ENCODE data around the gene RNASE11.
"Not testable (repeated sequence)": the region's sequence is repeated elsewhere in the genome, so short reads cannot be mapped to it uniquely, and the experiment has no call there.

RNASE11 gene

GRCh38 chr14:20578325-20578724, 9.5 kb downstream of the RNASE11 start:
- no peak for DNase-seq

- not testable (repeated sequence) for DNase-seq
Observed at GRCh38 chr14:20572382-20572990, 15.3 kb downstream of the RNASE11 start.

GRCh38 chr14:20570720-20571119, 17.1 kb downstream of the RNASE11 start:
- not testable (repeated sequence) for DNase-seq

GRCh38 chr14:20569865-20570264, 17.9 kb downstream of the RNASE11 start:
- DNase-seq, result not testable (repeated sequence)

- DNase-seq, result no peak
Observed at GRCh38 chr14:20569066-20569465, 18.7 kb downstream of the RNASE11 start.

GRCh38 chr14:20568393-20568792, 19.4 kb downstream of the RNASE11 start:
- DNase-seq, result no peak

GRCh38 chr14:20567199-20567598, 20.6 kb downstream of the RNASE11 start:
- not testable (repeated sequence) for DNase-seq

- DNase-seq, result no peak
Observed at GRCh38 chr14:20564501-20564997, 23.3 kb downstream of the RNASE11 start.

- no peak for DNase-seq
Observed at GRCh38 chr14:20563971-20564370, 23.8 kb downstream of the RNASE11 start.

GRCh38 chr14:20560961-20561360, 26.8 kb downstream of the RNASE11 start, which contains the start of gene RNASE9:
Gene RNASE9 (minus strand): TSS chr14:20561047.
- DNase-seq, result no peak

- no peak for DNase-seq
Observed at GRCh38 chr14:20559461-20559904, 28.3 kb downstream of the RNASE11 start.

- DNase-seq, result no peak
Observed at GRCh38 chr14:20557212-20557542, 30.6 kb downstream of the RNASE11 start.

- DNase-seq, result no peak
Observed at GRCh38 chr14:20556500-20557211, 31.1 kb downstream of the RNASE11 start.

GRCh38 chr14:20555845-20556244, 32.0 kb downstream of the RNASE11 start:
- DNase-seq, result no peak

- no peak for DNase-seq
Observed at GRCh38 chr14:20553024-20553423, 34.8 kb downstream of the RNASE11 start.

GRCh38 chr14:20551606-20552005, 36.2 kb downstream of the RNASE11 start:
- DNase-seq, result no peak

- DNase-seq, result no peak
Observed at GRCh38 chr14:20550926-20551325, 36.9 kb downstream of the RNASE11 start.

GRCh38 chr14:20548414-20549158, 39.2 kb downstream of the RNASE11 start:
- no peak for DNase-seq

- no peak for DNase-seq
Observed at GRCh38 chr14:20546877-20547276, 40.9 kb downstream of the RNASE11 start.

GRCh38 chr14:20539906-20540305, 47.9 kb downstream of the RNASE11 start:
- no peak for DNase-seq
